DMS153 treated with DMSO at 0.1 percent for 48 hours (cell line): ENCODE measurements around the gene MRPL16.

Experiments used
- DNase-seq: peaks from one replicate; lab custom pipeline; 2025; ENCODE audit not compliant: unreplicated experiment; lab: John Stamatoyannopoulos, UW

The MRPL16 gene

GRCh38 chr11:59773083-59773440 lies 37.5 kb downstream of the MRPL16 start:
- no peak for DNase-seq

GRCh38 chr11:59771605-59772004 lies 39.0 kb downstream of the MRPL16 start:
- no peak for DNase-seq

GRCh38 chr11:59770869-59771268 lies 39.7 kb downstream of the MRPL16 start:
- DNase-seq = no peak

- DNase-seq = no peak
Measured at GRCh38 chr11:59770319-59770718, 40.3 kb downstream of the MRPL16 start.

- no peak for DNase-seq
Measured at GRCh38 chr11:59769828-59770227, 40.8 kb downstream of the MRPL16 start.

- DNase-seq = no peak
Measured at GRCh38 chr11:59769111-59769510, 41.5 kb downstream of the MRPL16 start.

GRCh38 chr11:59767225-59767611 lies 43.4 kb downstream of the MRPL16 start:
- no peak for DNase-seq

GRCh38 chr11:59766542-59767224 lies 43.9 kb downstream of the MRPL16 start:
- no peak for DNase-seq

- DNase-seq = no peak
Measured at GRCh38 chr11:59765068-59765735, 45.4 kb downstream of the MRPL16 start.

GRCh38 chr11:59761993-59762392 lies 48.6 kb downstream of the MRPL16 start:
- DNase-seq = no peak

GRCh38 chr11:59760771-59761170 lies 49.8 kb downstream of the MRPL16 start:
- DNase-seq = no peak

GRCh38 chr11:59759900-59760299 lies 50.7 kb downstream of the MRPL16 start:
- no peak for DNase-seq

- DNase-seq = no peak
Measured at GRCh38 chr11:59758401-59759037, 52.1 kb downstream of the MRPL16 start.

GRCh38 chr11:59756845-59757244 lies 53.7 kb downstream of the MRPL16 start:
- DNase-seq = no peak

GRCh38 chr11:59756558-59756840 lies 54.1 kb downstream of the MRPL16 start:
- no peak for DNase-seq
